RPMI8226 (cell line): ENCODE measurements around the gene IMPG1.
"Not testable (repeated sequence)": the region's sequence is repeated elsewhere in the genome, so short reads cannot be mapped to it uniquely, and the experiment has no call there.

Experiments
- DNase-seq: peaks from one replicate; pipeline ENCODE4 v3.0.0-alpha.2; 2015

The IMPG1 gene

DNA sequence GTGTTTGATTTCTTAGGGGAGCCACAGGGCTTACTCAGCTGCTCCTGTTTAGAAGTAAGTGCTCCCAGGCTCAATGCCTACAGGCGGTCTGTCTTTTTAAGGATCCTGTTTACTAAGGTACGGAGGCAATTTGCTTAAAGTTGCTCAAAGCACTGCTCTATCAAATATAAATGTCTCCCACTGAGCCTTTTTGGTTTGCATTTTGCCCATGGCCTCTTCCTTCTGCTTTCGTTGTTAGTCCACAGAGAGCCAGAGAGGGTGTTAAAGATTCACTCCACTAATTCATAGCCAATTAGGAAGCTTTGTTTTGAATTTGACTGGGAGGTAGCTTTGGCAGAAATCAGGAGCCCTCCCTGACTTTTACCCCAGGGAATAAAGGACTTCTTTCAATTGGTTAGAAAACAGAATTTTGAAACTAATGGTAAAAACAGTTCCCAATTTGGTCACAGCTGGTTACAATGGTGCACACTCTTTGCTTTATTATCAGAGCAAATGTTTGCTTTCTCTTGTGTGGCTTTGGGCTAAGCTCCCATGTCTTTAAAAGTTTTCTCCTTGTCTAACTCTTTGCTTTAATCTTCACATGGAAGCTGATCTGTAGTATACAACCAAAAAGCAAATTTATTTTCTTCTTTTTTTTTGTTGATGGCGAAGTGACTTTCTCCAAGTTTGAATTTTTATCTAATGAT lies 126.2 kb downstream of the IMPG1 start:
- DNase-seq: no peak

DNA sequence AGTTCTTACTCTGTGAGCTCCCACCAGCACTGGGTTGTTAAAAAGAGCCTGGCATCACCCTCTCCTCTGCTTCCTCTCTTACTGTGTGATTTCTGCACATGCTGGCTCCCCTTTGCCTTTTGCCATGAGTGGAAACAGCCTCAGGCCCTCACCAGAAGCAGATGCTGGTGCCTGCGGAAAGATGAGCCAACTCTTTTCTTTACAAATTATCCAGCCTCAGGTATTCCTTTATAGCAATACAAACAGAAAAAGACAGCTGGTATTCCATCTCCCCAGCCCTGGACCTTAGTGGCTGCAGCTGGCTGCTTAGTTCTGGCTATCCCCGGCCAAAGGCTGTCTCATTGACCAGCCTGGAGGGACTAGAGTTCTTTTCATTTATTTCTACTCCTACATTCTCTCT lies 129.1 kb downstream of the IMPG1 start:
- DNase-seq: no peak

DNA sequence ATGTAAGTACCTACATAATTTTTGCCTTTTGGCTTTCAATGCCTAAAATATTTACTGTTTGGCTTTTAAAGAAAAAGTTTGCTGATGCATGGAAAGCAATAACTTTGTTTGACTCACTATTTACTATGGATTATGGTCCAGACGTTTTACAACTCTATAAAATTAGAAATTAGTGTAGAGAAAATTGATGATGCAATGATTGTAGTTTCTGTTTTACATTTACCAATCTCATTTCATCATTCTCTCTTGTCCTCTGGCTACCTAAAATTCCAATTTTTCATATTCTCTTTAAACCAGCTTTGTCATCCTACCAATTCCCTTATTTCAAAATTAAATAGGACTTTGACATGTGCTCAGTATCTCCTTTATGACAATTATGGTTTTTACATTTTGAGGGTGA lies 131.0 kb downstream of the IMPG1 start:
- no peak for DNase-seq

DNA sequence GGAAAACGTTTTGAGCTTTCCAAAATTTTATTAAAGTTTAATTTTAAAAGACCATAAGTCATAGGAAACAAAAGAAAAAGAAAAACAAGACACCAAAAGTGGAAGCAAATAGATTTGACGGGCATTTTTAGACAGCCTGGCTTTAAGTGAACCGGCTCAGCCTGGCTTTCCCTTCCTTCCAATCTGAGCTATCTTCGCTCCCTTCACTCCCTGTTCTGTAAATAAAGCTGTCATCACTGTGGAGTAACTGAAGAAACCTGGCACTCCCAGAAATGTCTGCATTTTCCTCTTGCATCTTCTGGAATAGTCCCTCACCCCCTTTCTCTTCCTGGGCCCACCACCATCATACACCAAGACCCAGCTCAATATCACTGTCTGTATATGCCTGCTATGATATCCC lies 131.9 kb downstream of the IMPG1 start:
- no peak for DNase-seq

DNA sequence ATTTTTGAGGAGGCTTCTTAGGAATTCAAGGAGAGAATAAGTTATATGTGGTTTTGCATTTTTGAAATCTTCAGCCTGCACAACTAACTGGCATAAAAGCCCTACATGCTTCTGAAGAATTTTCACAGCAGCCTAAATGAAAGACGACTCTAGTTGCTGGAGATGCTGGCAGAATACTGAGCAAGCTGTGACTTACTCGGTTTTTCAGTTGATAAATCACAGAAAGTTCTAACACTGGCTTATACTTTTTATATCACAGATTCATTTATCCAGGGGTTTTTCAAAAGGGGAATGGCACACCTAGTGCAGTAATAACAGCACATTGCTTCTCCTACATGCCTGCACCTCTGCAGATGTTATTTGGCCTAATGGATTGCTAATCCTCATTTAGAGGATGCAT lies 134.6 kb downstream of the IMPG1 start:
- no peak for DNase-seq

DNA sequence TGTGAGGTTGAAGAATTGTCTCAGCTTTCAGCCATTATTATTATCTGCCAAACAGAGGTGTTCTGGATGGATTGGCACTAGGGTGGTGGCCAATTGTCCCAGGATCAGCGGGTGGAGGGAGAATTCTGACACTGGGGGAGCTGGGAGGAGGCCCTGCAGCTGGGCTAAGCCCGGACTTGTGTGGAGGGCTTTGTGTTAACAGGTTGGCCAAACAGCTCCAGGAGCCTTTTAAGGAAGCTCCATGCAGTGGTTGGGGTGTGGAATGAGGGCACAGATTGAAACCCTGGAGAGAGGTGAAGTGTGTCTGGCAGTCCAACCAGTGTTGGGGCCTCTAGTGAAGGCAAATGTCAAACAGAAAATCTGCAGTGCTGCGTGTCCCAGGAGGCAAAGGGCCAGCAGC lies 135.8 kb downstream of the IMPG1 start:
- no peak for DNase-seq

DNA sequence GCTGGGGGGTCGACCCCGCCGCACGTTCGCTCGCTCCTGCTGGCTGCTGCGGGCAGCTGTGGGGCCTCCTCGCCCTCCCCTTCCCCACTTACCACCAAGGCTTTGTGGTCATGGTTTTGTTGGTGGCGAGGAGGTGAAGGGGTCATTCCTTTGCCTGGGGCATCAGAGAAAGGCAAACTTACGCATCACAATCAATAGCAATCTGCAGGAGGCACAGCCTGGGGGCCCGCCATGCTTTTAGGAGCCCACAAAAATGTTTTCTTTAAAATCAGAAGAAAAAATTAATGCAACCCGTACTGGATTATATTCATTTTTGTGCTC lies 137.0 kb downstream of the IMPG1 start:
- no peak for DNase-seq

DNA sequence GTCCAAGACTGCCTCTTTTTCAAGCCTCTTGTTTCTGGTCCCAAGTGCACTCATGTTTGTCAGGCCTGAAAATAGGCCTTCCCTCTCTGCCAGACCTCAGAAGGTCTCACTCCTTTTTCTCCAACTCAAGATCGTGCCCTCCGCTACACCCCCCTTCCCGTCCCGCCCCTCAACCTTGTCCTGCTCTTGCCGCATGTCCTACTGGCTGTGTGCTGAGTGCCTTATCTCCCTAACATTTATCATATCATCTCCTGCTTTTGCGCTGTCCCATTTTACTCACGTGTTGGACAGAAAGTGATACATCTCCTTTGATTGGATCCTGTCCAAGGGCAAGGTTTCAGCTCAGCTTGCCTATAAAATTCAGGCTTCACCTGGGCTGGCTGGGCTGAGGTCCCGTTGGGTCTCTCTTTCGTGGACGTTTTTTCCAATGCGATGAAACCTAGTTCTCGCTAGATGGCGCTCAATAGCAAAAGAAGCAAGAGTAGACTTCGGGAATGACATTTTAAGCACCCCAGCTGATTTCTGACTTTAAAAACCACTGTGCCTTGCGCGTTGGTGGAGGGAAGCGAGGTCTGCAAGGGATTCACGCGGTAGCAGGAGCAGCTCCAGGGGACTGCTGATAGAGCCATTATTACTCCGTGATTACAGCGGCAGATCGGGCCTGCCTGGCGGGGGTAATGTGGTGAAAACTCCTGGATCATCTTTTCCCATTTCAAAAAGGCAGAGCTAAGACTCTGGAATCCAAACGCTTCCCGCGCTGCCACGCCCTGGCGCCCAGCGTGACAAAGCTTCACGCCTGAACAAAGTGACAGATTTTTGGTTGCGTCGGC lies 137.6 kb downstream of the IMPG1 start:
- DNase-seq: peak; percentile 69

DNA sequence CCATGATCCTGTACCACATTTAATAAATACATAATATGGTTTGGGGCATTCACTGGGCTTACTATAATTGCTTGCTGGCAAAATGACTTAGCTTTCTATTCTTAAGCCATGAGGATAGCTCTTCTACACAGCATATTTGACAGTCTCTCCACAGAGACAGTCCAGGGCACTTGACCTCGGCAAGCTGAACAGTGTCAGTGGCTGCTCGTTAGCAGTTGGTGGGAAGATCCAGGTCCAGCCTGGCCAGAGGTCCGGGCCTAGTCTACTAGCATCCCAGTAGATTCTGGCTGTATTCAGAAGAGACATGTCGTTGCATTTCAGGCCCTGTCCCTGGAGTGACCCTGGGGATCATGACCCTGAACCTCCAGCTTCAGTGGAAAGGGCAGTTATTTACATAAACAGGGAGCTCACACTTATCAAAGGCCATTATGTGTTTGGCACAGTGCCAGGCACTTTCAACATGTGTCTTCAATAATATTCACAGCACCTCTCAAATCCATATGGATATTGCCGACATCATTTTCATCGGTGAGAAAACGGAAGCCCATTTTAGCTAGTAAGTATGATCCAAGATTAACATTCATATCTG lies 139.0 kb downstream of the IMPG1 start:
- peak; percentile 9 for DNase-seq

DNA sequence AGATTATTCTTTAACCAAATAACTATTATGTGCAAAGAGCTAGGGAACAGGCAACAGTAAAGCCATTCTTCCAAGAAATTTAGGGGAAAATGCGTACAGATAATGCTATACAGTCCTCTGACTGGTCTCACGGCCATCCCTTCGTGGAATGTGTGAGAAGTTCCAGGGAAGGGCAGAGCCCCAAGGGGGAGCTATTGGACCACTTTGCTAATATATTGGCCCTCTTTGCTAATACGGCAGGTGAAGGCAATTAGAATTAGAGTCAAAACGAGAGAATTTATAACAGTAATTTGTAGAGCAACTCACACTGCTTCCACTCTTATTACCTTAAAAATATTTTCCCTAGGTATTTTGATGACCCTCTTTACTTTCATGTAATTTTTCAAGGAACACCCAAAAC lies 140.4 kb downstream of the IMPG1 start:
- peak; percentile 59 for DNase-seq

DNA sequence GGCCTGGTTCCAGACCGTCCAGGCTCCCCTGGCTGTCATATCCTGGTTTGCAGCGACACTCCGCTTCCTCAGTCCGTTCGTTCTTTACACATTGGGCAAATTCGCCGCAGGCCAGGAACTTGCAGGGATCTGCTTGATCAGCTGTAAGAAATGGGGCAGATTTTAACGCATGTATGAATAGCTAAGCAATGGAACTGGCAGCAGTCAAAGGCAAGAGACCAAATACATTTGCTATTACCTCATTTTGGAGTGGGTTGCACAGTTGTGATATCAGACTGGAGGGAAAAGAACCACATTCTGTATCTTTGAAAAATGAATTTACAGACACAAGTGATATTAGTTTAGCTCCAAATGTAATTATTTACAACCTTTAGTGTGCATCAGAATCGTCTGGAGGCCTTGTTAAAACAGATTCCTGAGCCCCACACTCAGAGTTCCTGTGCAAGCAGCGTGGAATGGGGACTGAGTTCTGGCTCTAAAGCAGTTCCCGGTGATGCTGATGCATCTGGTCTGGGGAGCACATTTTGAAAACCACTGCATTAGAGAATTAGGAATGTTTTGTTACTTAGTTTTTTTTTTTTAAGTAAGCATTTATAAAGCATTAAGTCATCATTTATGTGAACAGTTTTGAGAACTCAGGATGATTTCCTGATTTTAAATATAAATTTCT lies 141.3 kb downstream of the IMPG1 start:
- no peak for DNase-seq

DNA sequence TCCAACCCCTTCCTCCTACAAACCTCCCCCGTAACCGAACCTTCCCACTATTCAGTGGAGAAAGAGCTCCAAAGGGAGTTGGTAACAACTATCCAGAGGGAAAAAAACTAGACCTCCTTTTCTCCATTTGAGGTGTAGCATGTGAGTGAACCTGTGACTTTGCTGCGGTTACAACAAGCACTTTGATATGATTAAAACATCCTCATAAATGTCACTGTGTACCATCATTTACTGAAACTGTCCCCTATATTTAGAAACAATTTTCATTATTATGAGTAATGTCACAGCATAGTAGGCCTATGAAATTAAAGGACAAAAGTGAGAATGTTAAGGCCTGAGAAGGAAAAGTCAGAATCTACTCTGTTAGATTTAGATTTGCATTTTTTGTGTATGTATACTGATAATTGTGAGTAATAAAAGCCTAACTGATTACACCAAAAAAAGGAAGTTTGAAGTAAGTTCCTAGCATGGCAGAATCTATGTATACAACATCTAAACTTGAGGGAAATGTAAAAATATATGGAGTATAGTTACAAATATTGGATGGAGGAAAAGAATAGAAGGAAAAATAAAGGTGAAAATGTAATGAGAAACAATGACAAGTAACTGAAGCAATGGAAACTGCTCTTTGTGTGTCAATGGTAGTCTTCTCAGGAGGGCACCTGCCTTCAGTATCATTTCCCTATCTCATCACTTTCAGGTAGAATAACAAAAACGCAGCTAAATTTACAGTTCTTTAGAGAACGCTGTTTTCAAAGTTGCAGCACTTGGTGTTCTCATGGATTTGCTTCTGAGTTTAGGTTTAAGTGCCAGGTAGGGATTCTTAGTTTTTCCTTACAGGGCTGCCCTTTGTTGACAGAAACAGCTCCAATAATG lies 145.9 kb downstream of the IMPG1 start:
- DNase-seq: no peak

DNA sequence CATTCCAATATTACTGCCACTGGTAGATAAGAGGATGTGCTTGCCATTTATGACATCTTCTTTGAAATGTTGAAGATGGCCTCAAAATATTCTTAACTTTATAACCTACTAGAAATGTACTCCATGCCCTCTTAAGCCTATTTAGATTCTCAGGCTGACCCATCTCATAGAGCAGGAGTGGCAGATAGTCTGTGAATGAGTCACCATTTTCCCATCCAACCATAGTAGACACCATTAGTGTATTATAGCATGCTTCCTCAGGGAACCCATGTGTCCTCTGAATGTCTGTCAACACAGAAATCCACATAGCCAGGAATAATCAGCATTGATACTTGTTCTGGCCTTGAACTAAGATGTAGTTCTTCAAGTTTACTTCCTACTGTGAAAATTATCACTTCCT lies 150.2 kb downstream of the IMPG1 start:
- no peak for DNase-seq

DNA sequence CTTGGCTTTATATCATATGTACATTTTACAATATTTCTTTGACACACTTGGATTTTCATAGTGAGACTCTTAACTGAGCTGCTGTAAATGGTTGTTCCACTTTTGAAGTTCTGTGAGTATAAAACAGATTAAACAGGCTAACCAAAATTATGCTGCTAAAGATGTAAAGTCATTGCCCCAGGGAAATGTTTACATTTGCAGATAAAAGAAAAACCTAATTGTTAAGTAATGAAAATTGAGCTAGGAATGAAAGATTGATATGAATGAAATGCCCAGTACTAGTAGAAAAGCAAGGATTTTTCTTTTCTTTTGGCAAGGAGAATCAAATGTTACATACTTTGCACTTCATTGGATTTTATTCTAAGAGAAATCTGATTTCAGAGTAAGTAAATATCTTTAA lies 159.4 kb downstream of the IMPG1 start:
- no peak for DNase-seq

DNA sequence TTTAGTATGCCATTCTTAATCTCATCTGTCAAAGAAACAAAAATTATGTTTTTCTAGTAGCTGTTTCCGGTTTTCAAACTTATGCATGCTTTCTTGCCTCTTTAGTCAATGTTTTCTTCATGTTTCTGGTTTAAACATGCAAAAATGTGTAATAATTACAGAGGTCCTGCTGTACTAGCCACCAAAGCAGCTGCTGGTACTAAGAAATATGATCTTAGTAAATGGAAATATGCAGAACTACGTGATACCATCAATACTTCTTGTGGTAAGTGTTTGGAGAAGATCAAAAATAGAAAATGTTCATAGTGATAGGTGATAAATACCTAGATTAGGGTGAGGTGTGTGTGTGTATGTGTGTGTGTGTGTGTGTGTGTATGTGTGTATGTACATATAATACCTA lies 165.0 kb downstream of the IMPG1 start:
- no peak for DNase-seq

DNA sequence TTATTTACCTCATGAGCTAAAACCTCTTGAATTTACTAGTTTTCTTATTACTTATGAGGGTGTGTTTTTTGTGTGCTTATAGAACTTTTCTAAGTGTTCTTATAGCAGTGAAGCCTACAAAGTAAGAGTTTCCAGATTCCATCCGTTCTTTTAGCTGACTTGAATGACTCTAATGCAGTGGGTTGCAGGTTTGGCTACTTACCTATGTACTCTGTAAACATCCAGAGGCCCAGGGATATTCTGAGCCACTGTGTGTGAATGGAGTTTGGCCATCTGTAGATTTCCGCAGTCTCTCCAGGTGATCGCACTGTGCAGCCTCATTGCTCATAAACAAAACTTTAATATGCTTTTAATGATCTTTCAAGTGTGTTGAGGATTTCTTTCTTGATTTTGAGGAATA lies 165.6 kb downstream of the IMPG1 start:
- no peak for DNase-seq

DNA sequence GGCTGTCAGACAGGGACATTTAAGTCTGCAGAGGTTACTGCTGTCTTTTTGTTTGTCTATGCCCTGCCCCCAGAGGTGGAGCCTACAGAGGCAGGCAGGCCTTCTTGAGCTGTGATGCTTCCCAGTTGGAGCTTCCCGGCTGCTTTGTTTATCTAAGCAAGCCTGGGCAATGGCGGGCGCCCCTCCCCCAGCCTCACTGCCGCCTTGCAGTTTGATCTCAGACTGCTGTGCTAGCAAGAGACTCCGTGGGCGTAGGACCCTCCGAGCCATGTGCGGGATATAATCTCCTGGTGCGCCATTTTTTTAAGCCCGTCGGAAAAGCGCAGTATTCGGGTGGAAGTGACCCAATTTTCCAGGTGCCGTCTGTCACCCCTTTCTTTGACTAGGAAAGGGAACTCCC lies 167.3 kb downstream of the IMPG1 start:
- DNase-seq: not testable (repeated sequence)

DNA sequence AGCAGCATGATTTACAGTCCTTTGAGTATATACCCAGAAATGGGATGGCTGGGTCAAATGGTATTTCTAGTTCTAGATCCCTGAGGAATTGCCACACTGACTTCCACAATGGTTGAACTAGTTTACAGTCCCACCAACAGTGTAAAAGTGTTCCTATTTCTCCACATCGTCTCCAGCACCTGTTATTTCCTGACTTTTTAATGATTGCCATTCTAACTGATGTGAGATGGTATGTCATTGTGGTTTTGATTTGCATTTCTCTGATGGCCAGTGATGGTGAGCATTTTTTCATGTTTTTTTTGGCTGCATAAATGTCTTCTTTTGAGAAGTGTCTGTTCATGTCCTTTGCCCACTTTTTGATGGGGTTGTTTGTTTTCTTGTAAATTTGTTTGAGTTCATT lies 172.2 kb downstream of the IMPG1 start:
- DNase-seq: not testable (repeated sequence)

DNA sequence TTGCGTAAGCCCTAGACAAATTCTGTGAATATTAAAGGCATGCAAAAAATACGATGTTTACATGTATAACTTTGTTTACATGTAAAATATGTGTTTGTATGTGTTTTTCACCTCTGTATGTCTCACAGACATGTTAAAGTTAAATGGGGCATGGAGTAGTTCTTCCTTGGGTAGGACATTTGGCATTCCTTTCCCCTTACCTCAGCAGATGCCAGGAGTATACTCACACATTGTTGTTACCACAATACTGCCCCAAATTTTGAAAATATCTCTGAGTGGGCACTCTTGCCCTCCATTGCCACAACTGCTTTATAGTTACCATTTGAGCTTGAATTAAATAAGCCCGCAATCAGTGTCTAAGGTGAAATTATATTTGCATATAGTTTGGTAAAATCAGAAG lies 175.9 kb downstream of the IMPG1 start:
- no peak for DNase-seq

DNA sequence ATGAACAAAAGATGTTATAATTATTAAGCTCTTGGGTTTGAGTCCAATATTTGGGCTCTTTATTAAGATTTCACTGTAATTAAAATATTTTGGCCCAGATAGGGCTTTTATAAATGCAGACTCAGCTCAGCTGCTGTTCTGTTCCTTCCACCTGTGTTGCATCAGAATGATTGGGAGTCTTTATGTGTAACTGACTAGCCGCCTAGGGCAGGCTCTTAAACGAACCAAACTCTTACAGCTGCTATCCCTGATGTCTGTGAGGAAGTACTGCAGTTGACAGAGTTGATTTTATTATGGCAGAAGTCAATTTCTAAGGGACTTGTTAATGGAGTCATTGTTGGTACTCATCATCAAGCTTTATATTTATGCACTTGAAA lies 178.7 kb downstream of the IMPG1 start:
- DNase-seq: no peak

DNA sequence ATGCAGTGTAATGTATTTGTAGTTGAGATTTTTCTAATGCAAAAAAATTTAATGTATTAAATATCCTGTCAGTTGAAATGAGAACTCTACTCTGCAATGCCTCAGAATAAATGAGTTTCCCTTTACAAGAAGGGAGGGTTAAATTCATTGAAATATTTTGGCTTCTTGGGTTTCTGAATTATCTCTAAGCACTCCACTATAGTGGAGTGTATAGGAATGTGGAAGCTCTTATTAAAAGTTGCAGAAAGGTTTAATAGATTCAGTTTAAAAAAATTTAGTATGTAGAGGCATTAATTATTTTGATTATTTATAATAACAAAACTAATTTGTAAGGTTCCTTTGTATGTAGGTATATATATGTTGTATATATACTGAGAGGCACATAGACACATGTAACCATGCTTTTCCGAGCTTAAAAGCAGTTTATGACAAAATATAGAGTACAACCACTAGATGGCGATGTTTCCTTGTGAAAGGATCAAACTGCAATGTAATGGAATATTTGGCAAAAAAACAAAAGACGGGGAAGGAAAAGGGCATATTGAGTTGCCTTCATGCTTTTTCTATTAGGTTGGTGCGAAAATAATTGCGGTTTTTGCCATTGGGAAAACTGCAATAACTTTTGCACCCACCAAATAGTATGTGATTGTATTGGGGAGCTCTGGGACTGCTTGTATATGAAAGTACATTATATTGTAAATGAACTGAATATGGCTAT lies 179.2 kb downstream of the IMPG1 start:
- DNase-seq: peak; percentile 68

DNA sequence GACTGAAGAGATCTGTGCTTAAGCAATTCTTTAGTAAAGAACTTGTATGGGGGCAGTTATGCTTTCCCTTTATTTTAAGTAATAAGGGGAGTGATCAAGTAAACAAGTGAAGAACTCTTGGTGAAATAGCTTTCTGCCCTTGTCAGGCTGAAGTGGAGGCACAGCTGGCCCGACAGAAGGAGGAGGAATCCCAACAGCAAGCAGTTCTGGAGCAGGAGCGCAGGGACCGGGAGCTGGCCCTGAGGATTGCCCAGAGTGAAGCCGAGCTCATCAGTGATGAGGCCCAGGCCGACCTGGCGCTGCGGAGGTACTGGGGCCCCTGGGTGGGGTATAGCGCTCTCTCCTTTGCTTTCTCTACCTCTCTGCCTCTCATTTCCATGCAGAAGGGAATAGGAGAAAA lies 180.1 kb downstream of the IMPG1 start:
- no peak for DNase-seq
